ENCODE measurements around the gene NPAS3.

The NPAS3 gene

GRCh38 chr14:33793398-33794110, 854.9 kb downstream of the NPAS3 start:
- DNase-seq (ENCODE audit: low read depth) = no peak

- no peak for DNase-seq (ENCODE audit: low read depth)
These were observed 856.2 kb downstream of the NPAS3 start for GRCh38 chr14:33794791-33795305.

GRCh38 chr14:33796356-33796755, 857.7 kb downstream of the NPAS3 start:
- no peak for DNase-seq (ENCODE audit: low read depth)

- DNase-seq (ENCODE audit: low read depth) = no peak
These were observed 861.3 kb downstream of the NPAS3 start for GRCh38 chr14:33799705-33800570.

- no peak for DNase-seq (ENCODE audit: low read depth)
These were observed 862.1 kb downstream of the NPAS3 start for GRCh38 chr14:33800735-33801163.

- no peak for DNase-seq (ENCODE audit: low read depth)
These were observed 864.1 kb downstream of the NPAS3 start for GRCh38 chr14:33802737-33803136.

- DNase-seq (ENCODE audit: low read depth) = no peak
These were observed 866.9 kb downstream of the NPAS3 start for GRCh38 chr14:33805593-33805992.

- no peak for DNase-seq (ENCODE audit: low read depth)
These were observed 868.2 kb downstream of the NPAS3 start for GRCh38 chr14:33806905-33807304.

- no peak for DNase-seq (ENCODE audit: low read depth)
These were observed 869.5 kb downstream of the NPAS3 start for GRCh38 chr14:33808187-33808586.

GRCh38 chr14:33809396-33809981, 870.8 kb downstream of the NPAS3 start:
- no peak for DNase-seq (ENCODE audit: low read depth)

GRCh38 chr14:33810308-33810707, 871.6 kb downstream of the NPAS3 start:
- DNase-seq (ENCODE audit: low read depth) = no peak

GRCh38 chr14:33811721-33812120, 873.0 kb downstream of the NPAS3 start:
- DNase-seq (ENCODE audit: low read depth) = no peak

GRCh38 chr14:33812181-33812580, 873.5 kb downstream of the NPAS3 start:
- DNase-seq (ENCODE audit: low read depth) = no peak

- no peak for DNase-seq (ENCODE audit: low read depth)
These were observed 873.9 kb downstream of the NPAS3 start for GRCh38 chr14:33812601-33813000.

- DNase-seq (ENCODE audit: low read depth) = no peak
These were observed 875.3 kb downstream of the NPAS3 start for GRCh38 chr14:33814010-33814409.

- DNase-seq (ENCODE audit: low read depth) = no peak
These were observed 895.2 kb downstream of the NPAS3 start for GRCh38 chr14:33833706-33834465.

GRCh38 chr14:33834466-33835260, 896.0 kb downstream of the NPAS3 start:
- no peak for DNase-seq (ENCODE audit: low read depth)

- DNase-seq (ENCODE audit: low read depth) = no peak
These were observed 896.6 kb downstream of the NPAS3 start for GRCh38 chr14:33835261-33835655.

- DNase-seq (ENCODE audit: low read depth) = no peak
These were observed 897.0 kb downstream of the NPAS3 start for GRCh38 chr14:33835677-33836076.

GRCh38 chr14:33836203-33836899, 897.7 kb downstream of the NPAS3 start:
- no peak for DNase-seq (ENCODE audit: low read depth)
